Measurements from ENCODE around the gene PPP1R12A. TPM values are rescaled to one million over a fixed set of nuclear protein-coding genes. Genes with fewer than 3 reads are reported as not detected.
"Not testable (repeated sequence)": the region's sequence is repeated elsewhere in the genome, so short reads cannot be mapped to it uniquely, and the experiment has no call there.

PPP1R12A gene
- total RNA-seq, 1 donor from 2014 or later, result 89.8 TPM

GRCh38 chr12:79818856-79819255 lies 116.0 kb downstream of the PPP1R12A start:
- H3K4me1 Mint-ChIP-seq (ENCODE audit: low read depth), result peaks cover 3% of the 10 kb centered on the region
- no peak for DNase-seq (ENCODE audit: low spot score)
- intact Hi-C loops (cut with micrococcal nuclease), result no loop called here
- peaks cover 59% of the 10 kb centered on the region for H3K36me3 Mint-ChIP-seq (ENCODE audit: low read depth)
- no peaks in the 10 kb centered on the region for H3K9me3 Mint-ChIP-seq
- no peak overlapping the region for H3K27ac Mint-ChIP-seq
- no peak overlapping the region for H3K4me3 Mint-ChIP-seq (ENCODE audit: low read depth)
- no peaks in the 10 kb centered on the region for H3K27me3 Mint-ChIP-seq (ENCODE audit: low read depth)

GRCh38 chr12:79784366-79785065 lies 150.4 kb downstream of the PPP1R12A start:
- H3K36me3 Mint-ChIP-seq (ENCODE audit: low read depth), result peaks cover 52% of the 10 kb centered on the region
- H3K27me3 Mint-ChIP-seq (ENCODE audit: low read depth); intact Hi-C loops (cut with micrococcal nuclease); H3K4me1 Mint-ChIP-seq (ENCODE audit: low read depth); H3K4me3 Mint-ChIP-seq (ENCODE audit: low read depth); H3K9me3 Mint-ChIP-seq; DNase-seq (ENCODE audit: low spot score); H3K27ac Mint-ChIP-seq: not testable (repeated sequence)

GRCh38 chr12:79782172-79782900 lies 152.6 kb downstream of the PPP1R12A start:
- intact Hi-C loops (cut with micrococcal nuclease), result no loop called here
- Mint-ChIP-seq H3K27ac (peak overlapping the region; percentile 33), H3K9me3 (no peaks in the 10 kb centered on the region), H3K4me1 (ENCODE audit: low read depth) (peaks cover 5% of the 10 kb centered on the region), H3K27me3 (ENCODE audit: low read depth) (no peaks in the 10 kb centered on the region), H3K4me3 (ENCODE audit: low read depth) (no peak overlapping the region), H3K36me3 (ENCODE audit: low read depth) (peaks cover 37% of the 10 kb centered on the region)
- no peak for DNase-seq (ENCODE audit: low spot score)

GRCh38 chr12:79778802-79779448 lies 156.0 kb downstream of the PPP1R12A start:
- H3K9me3 Mint-ChIP-seq, result no peaks in the 10 kb centered on the region
- H3K27me3 Mint-ChIP-seq (ENCODE audit: low read depth), result no peaks in the 10 kb centered on the region
- peaks cover 32% of the 10 kb centered on the region for H3K36me3 Mint-ChIP-seq (ENCODE audit: low read depth)
- intact Hi-C loops (cut with micrococcal nuclease), result no loop called here
- H3K4me3 Mint-ChIP-seq (ENCODE audit: low read depth), result no peak overlapping the region
- DNase-seq (ENCODE audit: low spot score), result no peak
- no peak overlapping the region for H3K27ac Mint-ChIP-seq
- peaks cover 5% of the 10 kb centered on the region for H3K4me1 Mint-ChIP-seq (ENCODE audit: low read depth)

GRCh38 chr12:79776111-79776510 lies 158.8 kb downstream of the PPP1R12A start:
- Mint-ChIP-seq H3K9me3 (no peaks in the 10 kb centered on the region), H3K27me3 (ENCODE audit: low read depth) (no peaks in the 10 kb centered on the region), H3K27ac (no peak overlapping the region), H3K4me1 (ENCODE audit: low read depth) (no peaks in the 10 kb centered on the region), H3K4me3 (ENCODE audit: low read depth) (no peak overlapping the region), H3K36me3 (ENCODE audit: low read depth) (peaks cover 24% of the 10 kb centered on the region)
- intact Hi-C loops (cut with micrococcal nuclease), result no loop called here
- DNase-seq (ENCODE audit: low spot score), result no peak

- H3K4me3 Mint-ChIP-seq (ENCODE audit: low read depth), result no peak overlapping the region
- H3K4me1 Mint-ChIP-seq (ENCODE audit: low read depth), result no peaks in the 10 kb centered on the region
- H3K27me3 Mint-ChIP-seq (ENCODE audit: low read depth), result no peaks in the 10 kb centered on the region
- no peak for DNase-seq (ENCODE audit: low spot score)
- intact Hi-C loops (cut with micrococcal nuclease), result no loop called here
- peaks cover 21% of the 10 kb centered on the region for H3K36me3 Mint-ChIP-seq (ENCODE audit: low read depth)
- no peaks in the 10 kb centered on the region for H3K9me3 Mint-ChIP-seq
- no peak overlapping the region for H3K27ac Mint-ChIP-seq
Measured at GRCh38 chr12:79775355-79776027, 159.4 kb downstream of the PPP1R12A start.

- Mint-ChIP-seq H3K4me3 (ENCODE audit: low read depth) (no peak overlapping the region), H3K9me3 (no peaks in the 10 kb centered on the region), H3K27ac (no peak overlapping the region), H3K36me3 (ENCODE audit: low read depth) (peaks cover 13% of the 10 kb centered on the region), H3K4me1 (ENCODE audit: low read depth) (no peaks in the 10 kb centered on the region), H3K27me3 (ENCODE audit: low read depth) (no peaks in the 10 kb centered on the region)
- DNase-seq (ENCODE audit: low spot score), result no peak
- intact Hi-C loops (cut with micrococcal nuclease), result no loop called here
Measured at GRCh38 chr12:79773896-79774295, 161.0 kb downstream of the PPP1R12A start.

GRCh38 chr12:79769860-79770485 lies 164.9 kb downstream of the PPP1R12A start:
- intact Hi-C loops (cut with micrococcal nuclease), result no loop called here
- DNase-seq (ENCODE audit: low spot score), result no peak
- H3K4me3 Mint-ChIP-seq (ENCODE audit: low read depth), result no peak overlapping the region
- H3K9me3 Mint-ChIP-seq, result no peaks in the 10 kb centered on the region
- H3K36me3 Mint-ChIP-seq (ENCODE audit: low read depth), result peaks cover 5% of the 10 kb centered on the region
- no peak overlapping the region for H3K27ac Mint-ChIP-seq
- no peaks in the 10 kb centered on the region for H3K4me1 Mint-ChIP-seq (ENCODE audit: low read depth)
- peaks cover 4% of the 10 kb centered on the region for H3K27me3 Mint-ChIP-seq (ENCODE audit: low read depth)

- intact Hi-C loops (cut with micrococcal nuclease), result no loop called here
- no peaks in the 10 kb centered on the region for H3K4me1 Mint-ChIP-seq (ENCODE audit: low read depth)
- H3K36me3 Mint-ChIP-seq (ENCODE audit: low read depth), result peaks cover 3% of the 10 kb centered on the region
Measured at GRCh38 chr12:79769189-79769859, 165.6 kb downstream of the PPP1R12A start.

GRCh38 chr12:79766705-79767464 lies 168.0 kb downstream of the PPP1R12A start:
- Mint-ChIP-seq H3K4me1 (ENCODE audit: low read depth) (no peaks in the 10 kb centered on the region), H3K4me3 (ENCODE audit: low read depth) (no peak overlapping the region), H3K27ac (no peak overlapping the region), H3K9me3 (no peaks in the 10 kb centered on the region), H3K36me3 (ENCODE audit: low read depth) (no peaks in the 10 kb centered on the region), H3K27me3 (ENCODE audit: low read depth) (peaks cover 4% of the 10 kb centered on the region)
- DNase-seq (ENCODE audit: low spot score), result no peak
- intact Hi-C loops (cut with micrococcal nuclease), result no loop called here

More at GRCh38 chr12:79769189-79769859, 165.6 kb downstream of the PPP1R12A start:
- DNase-seq (ENCODE audit: low spot score), result no peak
- Mint-ChIP-seq H3K9me3 (no peaks in the 10 kb centered on the region), H3K4me3 (ENCODE audit: low read depth) (no peak overlapping the region), H3K27me3 (ENCODE audit: low read depth) (peaks cover 4% of the 10 kb centered on the region), H3K27ac (no peak overlapping the region)

GRCh38 chr12:79765157-79765556 lies 169.7 kb downstream of the PPP1R12A start:
- Mint-ChIP-seq H3K27me3 (ENCODE audit: low read depth) (peaks cover 4% of the 10 kb centered on the region), H3K9me3 (no peaks in the 10 kb centered on the region), H3K4me3 (ENCODE audit: low read depth) (no peak overlapping the region), H3K36me3 (ENCODE audit: low read depth) (no peaks in the 10 kb centered on the region), H3K4me1 (ENCODE audit: low read depth) (no peaks in the 10 kb centered on the region), H3K27ac (no peak overlapping the region)
- intact Hi-C loops (cut with micrococcal nuclease), result no loop called here
- no peak for DNase-seq (ENCODE audit: low spot score)
